HUDEP-2 (cell line): ENCODE measurements around the gene ASB1.

Experiments
- DNase-seq, 76 experiments: peaks; one replicate each; lab custom pipeline; 2025; ENCODE audit not compliant: unreplicated experiment in 76 of 76; lab: John Stamatoyannopoulos, UW

Gene ASB1

GRCh38 chr2:238422285-238422684, 4.4 kb upstream of the ASB1 start:
- DNase-seq: peak in 69 of 76 experiments; percentile 9 to 85 (median 63)

GRCh38 chr2:238422940-238423339, 3.8 kb upstream of the ASB1 start:
- peak in 1 of 76 experiments; percentile 25 for DNase-seq

GRCh38 chr2:238423561-238424312, 3.0 kb upstream of the ASB1 start:
- DNase-seq: peak in 6 of 76 experiments; percentile 10 to 41 (median 13)

GRCh38 chr2:238424313-238424700, 2.4 kb upstream of the ASB1 start:
- no peak for DNase-seq

GRCh38 chr2:238425505-238425978, 1.2 kb upstream of the ASB1 start:
- DNase-seq: no peak

GRCh38 chr2:238425979-238426567, 654 bp upstream of the ASB1 start:
- DNase-seq: peak in 6 of 76 experiments; percentile 18 to 63 (median 40)

- DNase-seq: peak in 1 of 76 experiments; percentile 8
These were observed 872 bp downstream of the ASB1 start for GRCh38 chr2:238427435-238428162.

- DNase-seq: no peak
These were observed 2.1 kb downstream of the ASB1 start for GRCh38 chr2:238428866-238429265.

- DNase-seq: no peak
These were observed 4.1 kb downstream of the ASB1 start for GRCh38 chr2:238430781-238431180.

- no peak for DNase-seq
These were observed 4.7 kb downstream of the ASB1 start for GRCh38 chr2:238431456-238431855.

GRCh38 chr2:238433300-238433915, 6.7 kb downstream of the ASB1 start:
- DNase-seq: no peak

- DNase-seq: no peak
These were observed 7.5 kb downstream of the ASB1 start for GRCh38 chr2:238433941-238434845.

GRCh38 chr2:238434846-238435751, 8.4 kb downstream of the ASB1 start:
- DNase-seq: no peak

- DNase-seq: no peak
These were observed 9.0 kb downstream of the ASB1 start for GRCh38 chr2:238435752-238436096.

- DNase-seq: no peak
These were observed 12.4 kb downstream of the ASB1 start for GRCh38 chr2:238438856-238439849.

- DNase-seq: no peak
These were observed 13.2 kb downstream of the ASB1 start for GRCh38 chr2:238439917-238440316.

- no peak for DNase-seq
These were observed 13.6 kb downstream of the ASB1 start for GRCh38 chr2:238440331-238440730.

GRCh38 chr2:238440767-238441166, 14.0 kb downstream of the ASB1 start:
- no peak for DNase-seq
